Thymus (tissue), 11 donors: ENCODE measurements around the gene IQCE. TPM values are rescaled to one million over a fixed set of nuclear protein-coding genes. Genes with fewer than 3 reads are reported as not detected.

Experiments used
- DNase-seq, 9 donors: peaks; one replicate each; pipeline ENCODE4 v3.0.0-alpha.2; 2013; ENCODE audit warnings: low spot score in 9 of 9, low read depth in 6 of 9, missing footprints in 1 of 9
- H3K27ac ChIP-seq, 2 donors: one replicate each; pipeline ENCODE4 v1.5.1; 2013; ENCODE audit warnings: control low read depth in 1 of 2, low read depth in 1 of 2, low read length in 1 of 2, mild to moderate bottlenecking in 1 of 2, moderate library complexity in 1 of 2
- H3K27me3 ChIP-seq, 2 donors: one replicate each; pipeline ENCODE4 v1.5.1; 2013; ENCODE audit warnings: low read length in 1 of 2; ENCODE audit not compliant: control insufficient read depth in 2 of 2, insufficient read depth in 1 of 2
- H3K36me3 ChIP-seq, 2 donors: one replicate each; pipeline ENCODE4 v1.5.1; 2013; ENCODE audit warnings: low read length in 1 of 2, mild to moderate bottlenecking in 1 of 2, moderate library complexity in 1 of 2; ENCODE audit not compliant: control insufficient read depth in 2 of 2, insufficient read depth in 2 of 2
- H3K4me1 ChIP-seq, 2 donors: one replicate each; pipeline ENCODE4 v1.5.1; 2013; ENCODE audit warnings: low read length in 2 of 2; ENCODE audit not compliant: control insufficient read depth in 2 of 2, insufficient read depth in 2 of 2
- H3K4me3 ChIP-seq, 2 donors: one replicate each; pipeline ENCODE4 v1.5.1; 2013; ENCODE audit warnings: low read length in 2 of 2, control low read depth in 1 of 2, mild to moderate bottlenecking in 1 of 2
- H3K9me3 ChIP-seq, 2 donors: one replicate each; pipeline ENCODE4 v1.5.1; 2013; ENCODE audit warnings: low read length in 1 of 2, mild to moderate bottlenecking in 1 of 2; ENCODE audit not compliant: control insufficient read depth in 2 of 2, insufficient read depth in 1 of 2
- WGBS: extraction: QIAGEN DNeasy Blood & Tissue Kit; methylation state at CpG from one replicate; pipeline ENCODE4 v1.1.7; 2013; 5-methylcytosine and 5-hydroxymethylcytosine counted together
- polyA plus RNA-seq: library from polyadenylated mRNA; stranded (reverse); fragments of 200-250 nt; gene quantifications from one replicate; pipeline ENCODE4 v1.2.3, GENCODE V29; 2013
- total RNA-seq: library from RNA; stranded (reverse); fragments of 120-200 nt; gene quantifications from one replicate; pipeline ENCODE4 v1.2.4, GENCODE V29; 2013
- donor health status: healthy.

The IQCE gene
- total and polyA plus RNA-seq, 2 donors = 3.8 to 4.2 TPM

- peak overlapping the region; percentile 43 to 53 for H3K4me3 ChIP-seq
- H3K27me3 ChIP-seq = peaks cover 58 to 85% of the 10 kb centered on the region in 2 donors
- DNase-seq = no peak
- H3K27ac ChIP-seq = no peak overlapping the region
- H3K4me1 ChIP-seq = peaks cover 22 to 66% of the 10 kb centered on the region in 2 donors
- peaks cover 0 to 5% of the 10 kb centered on the region in 2 donors for H3K9me3 ChIP-seq
- no peaks in the 10 kb centered on the region for H3K36me3 ChIP-seq
- WGBS = 6% methylated on average over 37 of the region's 37 CpGs
Observed at GRCh38 chr7:2520131-2520760, 38.5 kb upstream of the IQCE start.

GRCh38 chr7:2520761-2521290 lies 38.0 kb upstream of the IQCE start:
- 28% methylated on average over 12 of the region's 12 CpGs for WGBS
- Histone ChIP-seq H3K27ac (no peak overlapping the region), H3K4me1 (peaks cover 22 to 68% of the 10 kb centered on the region in 2 donors), H3K4me3 (peak overlapping the region; percentile 43 to 53), H3K9me3 (peaks cover 0 to 5% of the 10 kb centered on the region in 2 donors), H3K36me3 (no peaks in the 10 kb centered on the region), H3K27me3 (peaks cover 58 to 84% of the 10 kb centered on the region in 2 donors)
- no peak for DNase-seq

GRCh38 chr7:2521341-2521745 lies 37.4 kb upstream of the IQCE start:
- no peak for DNase-seq
- WGBS = 34% methylated on average over 21 of the region's 21 CpGs
- no peak overlapping the region for H3K27ac ChIP-seq
- peaks cover 0 to 3% of the 10 kb centered on the region in 2 donors for H3K36me3 ChIP-seq
- H3K4me1 ChIP-seq = peaks cover 22 to 68% of the 10 kb centered on the region in 2 donors
- peaks cover 0 to 5% of the 10 kb centered on the region in 2 donors for H3K9me3 ChIP-seq
- H3K4me3 ChIP-seq = peak overlapping the region; percentile 43 to 53
- H3K27me3 ChIP-seq = peaks cover 58 to 82% of the 10 kb centered on the region in 2 donors

DNA sequence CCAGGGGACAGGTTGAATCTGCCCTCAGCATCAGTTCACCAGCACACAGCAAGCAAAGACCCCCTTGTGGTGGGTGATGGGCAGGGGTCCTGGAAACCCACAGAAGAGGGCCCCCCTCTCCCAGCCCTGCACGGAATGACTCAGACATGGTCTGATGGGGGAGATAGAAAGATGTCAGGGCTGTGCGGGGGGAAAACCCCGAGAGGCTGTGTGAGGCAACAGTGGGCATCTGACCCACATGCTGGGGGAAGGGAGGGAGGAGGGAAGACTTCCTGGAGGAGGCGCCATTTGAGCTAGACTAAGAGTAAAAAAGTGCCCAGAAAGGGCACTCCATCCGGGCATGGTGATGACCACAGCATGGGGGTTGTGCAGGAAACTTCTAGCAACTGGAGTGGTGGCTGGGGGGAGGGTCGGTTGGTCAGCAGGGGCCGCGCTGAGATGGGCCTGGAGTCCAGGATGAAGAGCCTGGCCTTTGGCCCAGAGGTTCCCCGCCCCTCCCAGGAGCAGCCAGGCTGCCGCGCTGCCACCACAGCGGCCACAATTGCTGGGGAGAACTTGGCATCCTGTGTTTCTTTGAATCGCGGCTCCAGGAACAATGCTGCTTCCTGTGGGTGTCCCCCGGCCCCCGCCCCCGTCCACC lies 36.7 kb upstream of the IQCE start:
- Histone ChIP-seq H3K36me3 (peaks cover 0 to 3% of the 10 kb centered on the region in 2 donors), H3K27ac (no peak overlapping the region), H3K4me3 (peak overlapping the region; percentile 10 to 43), H3K9me3 (peaks cover 0 to 5% of the 10 kb centered on the region in 2 donors), H3K4me1 (peaks cover 22 to 70% of the 10 kb centered on the region in 2 donors), H3K27me3 (peaks cover 58 to 75% of the 10 kb centered on the region in 2 donors)
- 2% methylated on average over 17 of the region's 17 CpGs for WGBS
- DNase-seq = peak in 1 of 9 donors; percentile 47

DNA sequence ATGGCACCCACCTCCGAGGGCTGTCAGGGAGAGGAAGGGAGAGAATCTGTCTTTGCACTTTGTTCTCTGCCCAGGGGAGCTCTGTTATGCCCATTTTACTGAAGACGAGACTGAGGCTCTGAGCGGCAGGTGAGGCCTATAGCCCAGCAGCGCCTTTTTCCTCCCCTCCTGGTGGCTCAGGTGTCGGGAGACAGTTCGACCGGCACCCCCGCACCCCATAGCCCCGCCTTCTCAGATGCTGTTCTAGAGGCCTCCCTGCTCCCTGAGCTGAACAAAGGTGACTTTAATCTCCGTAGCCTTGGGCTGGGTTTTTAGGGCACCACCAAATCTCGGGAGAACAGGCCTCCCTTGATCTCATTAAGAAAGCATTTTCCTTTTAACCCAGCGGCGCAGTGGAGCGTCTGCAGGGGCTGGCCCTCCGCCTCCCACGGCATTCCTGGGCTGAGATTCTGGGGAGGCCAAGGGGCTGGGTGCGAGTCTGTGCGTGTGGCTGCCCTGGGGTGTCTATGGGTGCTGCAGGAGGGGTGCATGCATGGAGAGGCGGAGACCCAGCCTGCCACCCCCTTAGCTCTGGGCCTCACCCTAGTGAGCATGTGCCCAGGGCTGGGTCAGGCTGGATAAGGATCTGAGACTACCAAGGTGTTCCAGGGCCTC lies 35.9 kb upstream of the IQCE start:
- peaks cover 0 to 3% of the 10 kb centered on the region in 2 donors for H3K36me3 ChIP-seq
- H3K27ac ChIP-seq = no peak overlapping the region
- peak in 1 of 9 donors; percentile 35 for DNase-seq
- H3K9me3 ChIP-seq = peaks cover 0 to 5% of the 10 kb centered on the region in 2 donors
- H3K27me3 ChIP-seq = peaks cover 53 to 66% of the 10 kb centered on the region in 2 donors
- WGBS = 44% methylated on average over 19 of the region's 19 CpGs
- peak overlapping the region in 1 of 2 donors; percentile 5 for H3K4me3 ChIP-seq
- peaks cover 22 to 71% of the 10 kb centered on the region in 2 donors for H3K4me1 ChIP-seq

- peaks cover 0 to 3% of the 10 kb centered on the region in 2 donors for H3K36me3 ChIP-seq
- peak overlapping the region in 1 of 2 donors; percentile 5 for H3K4me3 ChIP-seq
- DNase-seq = peak in 1 of 9 donors; percentile 41
- H3K27ac ChIP-seq = no peak overlapping the region
- peaks cover 47 to 60% of the 10 kb centered on the region in 2 donors for H3K27me3 ChIP-seq
- peaks cover 0 to 7% of the 10 kb centered on the region in 2 donors for H3K9me3 ChIP-seq
- WGBS = 5% methylated on average over 22 of the region's 22 CpGs
- peaks cover 22 to 71% of the 10 kb centered on the region in 2 donors for H3K4me1 ChIP-seq
Observed at GRCh38 chr7:2523461-2523936, 35.3 kb upstream of the IQCE start.

GRCh38 chr7:2523941-2524807 lies 34.6 kb upstream of the IQCE start:
- 63% methylated on average over 51 of the region's 51 CpGs for WGBS
- peaks cover 22 to 72% of the 10 kb centered on the region in 2 donors for H3K4me1 ChIP-seq
- peak in 1 of 9 donors; percentile 36 for DNase-seq
- peaks cover 0 to 3% of the 10 kb centered on the region in 2 donors for H3K36me3 ChIP-seq
- no peak overlapping the region for H3K27ac ChIP-seq
- no peak overlapping the region for H3K4me3 ChIP-seq
- H3K27me3 ChIP-seq = peaks cover 40 to 54% of the 10 kb centered on the region in 2 donors
- peaks cover 0 to 7% of the 10 kb centered on the region in 2 donors for H3K9me3 ChIP-seq
